Fibroblast of lung (primary cell): ENCODE measurements around the gene THAP7.

Experiments used
- CTCF ChIP-seq, 2 donors: IDR thresholded peaks in 1 of 2; conservative IDR thresholded peaks in 1 of 2; 1 replicate in 1 of 2; 2 replicates in 1 of 2; pipeline ENCODE4 v1.5.1; 2011 to 2012; ENCODE audit warnings: low read length in 2 of 2, control low read depth in 1 of 2, inconsistent platforms in 1 of 2, low read depth in 1 of 2, mild to moderate bottlenecking in 1 of 2
- EZH2 ChIP-seq: IDR thresholded peaks from 2 replicates; pipeline ENCODE4 v1.5.1; 2012; ENCODE audit warnings: low read length, control low read depth, mild to moderate bottlenecking; ENCODE audit errors: missing control alignments

- TF ChIP-seq CTCF (conservative IDR thresholded peaks at IDR 0.05 in 1 of 2, IDR thresholded peaks at IDR 0.05 in 1 of 2; ENCODE audit: low read depth in 1 of 2, low read length in 2 of 2) = no peak
- TF ChIP-seq EZH2 = no peak
Measured at GRCh38 chr22:20992056-20992442, 9.9 kb downstream of the THAP7 start.
